Measurements from ENCODE around the gene EVI5. TPM values are rescaled to one million over a fixed set of nuclear protein-coding genes. Genes with fewer than 3 reads are reported as not detected.

The EVI5 gene
- polyA plus RNA-seq (2013, experiment 1 of 2), result 18.5 TPM
- polyA plus RNA-seq (2013, experiment 2 of 2), result 20.0 TPM

- Histone ChIP-seq H3K36me3 (ENCODE audit: control insufficient read depth, insufficient read depth, low read length) (peaks cover 8% of the 10 kb centered on the region), H3K4me3 (ENCODE audit: extremely low read depth, insufficient read depth, low read length, poor library complexity, severe bottlenecking) (peak within 1 kb of the TSS; percentile 84), H3K4me1 (ENCODE audit: control insufficient read depth, insufficient read depth, low read length, poor library complexity, severe bottlenecking) (no peaks in the 10 kb centered on the region), H3K27ac (ENCODE audit: low read depth, low read length, severe bottlenecking) (peak within 1 kb of the TSS; percentile 95), H3K9me3 (ENCODE audit: control insufficient read depth, low read length) (no peaks in the 10 kb centered on the region)
- WGBS, 2 experiments (ENCODE audit: insufficient coverage in 2 of 2), result 0 to 1% methylated on average over 76 of the region's 94 CpGs
These were observed at the start of gene EVI5 for GRCh38 chr1:92784639-92785500. TSS of gene EVI5 (minus strand) at chr1:92785108. CDS start at chr1:92736546, 48,562 bp downstream.

- Histone ChIP-seq H3K36me3 (ENCODE audit: control insufficient read depth, insufficient read depth, low read length) (peaks cover 65% of the 10 kb centered on the region), H3K9me3 (ENCODE audit: control insufficient read depth, low read length) (no peaks in the 10 kb centered on the region), H3K4me1 (ENCODE audit: control insufficient read depth, insufficient read depth, low read length, poor library complexity, severe bottlenecking) (peaks cover 23% of the 10 kb centered on the region), H3K4me3 (ENCODE audit: extremely low read depth, insufficient read depth, low read length, poor library complexity, severe bottlenecking) (peak overlapping the region; percentile 97), H3K27ac (ENCODE audit: low read depth, low read length, severe bottlenecking) (no peak overlapping the region)
- WGBS, 2 experiments (ENCODE audit: insufficient coverage in 2 of 2), result 92 to 98% methylated on average over 2 to 5 of the region's 5 CpGs
These were observed 49.7 kb upstream of the EVI5 start for GRCh38 chr1:92834617-92835016.

- 79 to 80% methylated on average over 2 to 4 of the region's 5 CpGs for WGBS, 2 experiments (ENCODE audit: insufficient coverage in 2 of 2)
- H3K27ac ChIP-seq (ENCODE audit: low read depth, low read length, severe bottlenecking), result no peak overlapping the region
- H3K9me3 ChIP-seq (ENCODE audit: control insufficient read depth, low read length), result no peaks in the 10 kb centered on the region
- peaks cover 58% of the 10 kb centered on the region for H3K36me3 ChIP-seq (ENCODE audit: control insufficient read depth, insufficient read depth, low read length)
- H3K4me1 ChIP-seq (ENCODE audit: control insufficient read depth, insufficient read depth, low read length, poor library complexity, severe bottlenecking), result peaks cover 23% of the 10 kb centered on the region
- H3K4me3 ChIP-seq (ENCODE audit: extremely low read depth, insufficient read depth, low read length, poor library complexity, severe bottlenecking), result peak overlapping the region; percentile 97
These were observed 48.9 kb upstream of the EVI5 start for GRCh38 chr1:92833840-92834239.

GRCh38 chr1:92832537-92833114 lies 47.7 kb upstream of the EVI5 start:
- peak overlapping the region; percentile 97 for H3K4me3 ChIP-seq (ENCODE audit: extremely low read depth, insufficient read depth, low read length, poor library complexity, severe bottlenecking)
- peaks cover 23% of the 10 kb centered on the region for H3K4me1 ChIP-seq (ENCODE audit: control insufficient read depth, insufficient read depth, low read length, poor library complexity, severe bottlenecking)
- H3K27ac ChIP-seq (ENCODE audit: low read depth, low read length, severe bottlenecking), result peak overlapping the region; percentile 97
- H3K9me3 ChIP-seq (ENCODE audit: control insufficient read depth, low read length), result no peaks in the 10 kb centered on the region
- WGBS, 2 experiments (ENCODE audit: insufficient coverage in 2 of 2), result 0 to 1% methylated on average over 16 to 17 of the region's 19 CpGs
- peaks cover 46% of the 10 kb centered on the region for H3K36me3 ChIP-seq (ENCODE audit: control insufficient read depth, insufficient read depth, low read length)

GRCh38 chr1:92831762-92832536 lies 47.0 kb upstream of the EVI5 start, which contains the start of gene RPL5:
TSS of gene RPL5 (plus strand) at chr1:92832040. CDS start at chr1:92832115, 75 bp downstream.
- Histone ChIP-seq H3K27ac (ENCODE audit: low read depth, low read length, severe bottlenecking) (peak within 1 kb of the TSS; percentile 97), H3K36me3 (ENCODE audit: control insufficient read depth, insufficient read depth, low read length) (peaks cover 39% of the 10 kb centered on the region), H3K9me3 (ENCODE audit: control insufficient read depth, low read length) (no peaks in the 10 kb centered on the region), H3K4me1 (ENCODE audit: control insufficient read depth, insufficient read depth, low read length, poor library complexity, severe bottlenecking) (peaks cover 23% of the 10 kb centered on the region), H3K4me3 (ENCODE audit: extremely low read depth, insufficient read depth, low read length, poor library complexity, severe bottlenecking) (peak within 1 kb of the TSS; percentile 97)
- WGBS, 2 experiments (ENCODE audit: insufficient coverage in 2 of 2), result 1% methylated on average over 43 to 46 of the region's 57 CpGs

GRCh38 chr1:92831368-92831761 lies 46.5 kb upstream of the EVI5 start:
- Histone ChIP-seq H3K27ac (ENCODE audit: low read depth, low read length, severe bottlenecking) (no peak overlapping the region), H3K9me3 (ENCODE audit: control insufficient read depth, low read length) (no peaks in the 10 kb centered on the region), H3K4me1 (ENCODE audit: control insufficient read depth, insufficient read depth, low read length, poor library complexity, severe bottlenecking) (peaks cover 23% of the 10 kb centered on the region), H3K4me3 (ENCODE audit: extremely low read depth, insufficient read depth, low read length, poor library complexity, severe bottlenecking) (no peak overlapping the region), H3K36me3 (ENCODE audit: control insufficient read depth, insufficient read depth, low read length) (peaks cover 33% of the 10 kb centered on the region)
- 92 to 93% methylated on average over 2 of the region's 4 CpGs for WGBS, 2 experiments (ENCODE audit: insufficient coverage in 2 of 2)

GRCh38 chr1:92826792-92827191 lies 41.9 kb upstream of the EVI5 start:
- Histone ChIP-seq H3K4me3 (ENCODE audit: extremely low read depth, insufficient read depth, low read length, poor library complexity, severe bottlenecking) (no peak overlapping the region), H3K4me1 (ENCODE audit: control insufficient read depth, insufficient read depth, low read length, poor library complexity, severe bottlenecking) (peaks cover 5% of the 10 kb centered on the region), H3K27ac (ENCODE audit: low read depth, low read length, severe bottlenecking) (no peak overlapping the region), H3K36me3 (ENCODE audit: control insufficient read depth, insufficient read depth, low read length) (no peaks in the 10 kb centered on the region), H3K9me3 (ENCODE audit: control insufficient read depth, low read length) (no peaks in the 10 kb centered on the region)
- WGBS, 2 experiments (ENCODE audit: insufficient coverage in 2 of 2), result 82 to 90% methylated on average over 2 to 3 of the region's 6 CpGs

GRCh38 chr1:92822879-92823278 lies 38.0 kb upstream of the EVI5 start:
- Histone ChIP-seq H3K9me3 (ENCODE audit: control insufficient read depth, low read length) (no peaks in the 10 kb centered on the region), H3K36me3 (ENCODE audit: control insufficient read depth, insufficient read depth, low read length) (no peaks in the 10 kb centered on the region), H3K4me1 (ENCODE audit: control insufficient read depth, insufficient read depth, low read length, poor library complexity, severe bottlenecking) (peaks cover 5% of the 10 kb centered on the region), H3K4me3 (ENCODE audit: extremely low read depth, insufficient read depth, low read length, poor library complexity, severe bottlenecking) (no peak overlapping the region), H3K27ac (ENCODE audit: low read depth, low read length, severe bottlenecking) (peak overlapping the region; percentile 3)
- 94% methylated on average over 2 of the region's 3 CpGs; no CpG with 5 or more reads in 1 of the 2 experiments for WGBS, 2 experiments (ENCODE audit: insufficient coverage in 2 of 2)

GRCh38 chr1:92820551-92820950 lies 35.6 kb upstream of the EVI5 start:
- Histone ChIP-seq H3K27ac (ENCODE audit: low read depth, low read length, severe bottlenecking) (no peak overlapping the region), H3K4me3 (ENCODE audit: extremely low read depth, insufficient read depth, low read length, poor library complexity, severe bottlenecking) (no peak overlapping the region), H3K9me3 (ENCODE audit: control insufficient read depth, low read length) (no peaks in the 10 kb centered on the region), H3K4me1 (ENCODE audit: control insufficient read depth, insufficient read depth, low read length, poor library complexity, severe bottlenecking) (peaks cover 5% of the 10 kb centered on the region), H3K36me3 (ENCODE audit: control insufficient read depth, insufficient read depth, low read length) (no peaks in the 10 kb centered on the region)
- WGBS, 2 experiments (ENCODE audit: insufficient coverage in 2 of 2), result 96% methylated on average over 3 of the region's 3 CpGs; no CpG with 5 or more reads in 1 of the 2 experiments

GRCh38 chr1:92820024-92820423 lies 35.1 kb upstream of the EVI5 start:
- Histone ChIP-seq H3K4me3 (ENCODE audit: extremely low read depth, insufficient read depth, low read length, poor library complexity, severe bottlenecking) (no peak overlapping the region), H3K27ac (ENCODE audit: low read depth, low read length, severe bottlenecking) (no peak overlapping the region), H3K36me3 (ENCODE audit: control insufficient read depth, insufficient read depth, low read length) (no peaks in the 10 kb centered on the region), H3K4me1 (ENCODE audit: control insufficient read depth, insufficient read depth, low read length, poor library complexity, severe bottlenecking) (peaks cover 5% of the 10 kb centered on the region), H3K9me3 (ENCODE audit: control insufficient read depth, low read length) (no peaks in the 10 kb centered on the region)
- WGBS, 2 experiments (ENCODE audit: insufficient coverage in 2 of 2), result 70 to 76% methylated on average over 3 of the region's 3 CpGs

Measured in mesodermal cell (in vitro differentiated cells).